HG02852 (cell line): ENCODE results near the gene CLRN3.

Experiments used
- ATAC-seq: cut with Tn5 transposase; IDR thresholded peaks from one replicate; pipeline ENCODE4 v1.9.1; 2021; ENCODE audit warnings: mild to moderate bottlenecking, moderate library complexity; ENCODE audit not compliant: unreplicated experiment

The CLRN3 gene

GRCh38 chr10:127903789-127904188 is 11.0 kb upstream of the CLRN3 start:
- no peak for ATAC-seq

- no peak for ATAC-seq
Observed at GRCh38 chr10:127899766-127900387, 7.1 kb upstream of the CLRN3 start.

DNA sequence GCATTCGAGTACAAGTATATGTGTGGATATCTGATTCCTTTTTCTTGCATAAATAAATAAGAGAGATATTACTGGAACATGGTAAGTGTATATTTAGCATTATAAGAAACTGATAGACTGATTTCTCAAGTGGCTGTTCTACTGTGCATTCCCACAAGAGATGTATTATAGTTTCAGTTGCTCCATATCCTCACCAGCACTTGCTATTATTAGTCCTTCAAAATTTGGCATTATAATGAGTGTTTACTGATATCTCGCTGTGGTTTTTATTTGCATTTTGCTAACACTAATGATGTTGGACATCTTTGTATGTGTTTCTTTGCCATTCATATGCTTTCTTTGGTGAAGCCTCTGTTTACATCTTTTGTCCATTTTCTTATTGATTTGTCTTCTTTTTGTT is 4.4 kb upstream of the CLRN3 start:
- ATAC-seq, result no peak

GRCh38 chr10:127896590-127896989 is 3.8 kb upstream of the CLRN3 start:
- no peak for ATAC-seq

DNA sequence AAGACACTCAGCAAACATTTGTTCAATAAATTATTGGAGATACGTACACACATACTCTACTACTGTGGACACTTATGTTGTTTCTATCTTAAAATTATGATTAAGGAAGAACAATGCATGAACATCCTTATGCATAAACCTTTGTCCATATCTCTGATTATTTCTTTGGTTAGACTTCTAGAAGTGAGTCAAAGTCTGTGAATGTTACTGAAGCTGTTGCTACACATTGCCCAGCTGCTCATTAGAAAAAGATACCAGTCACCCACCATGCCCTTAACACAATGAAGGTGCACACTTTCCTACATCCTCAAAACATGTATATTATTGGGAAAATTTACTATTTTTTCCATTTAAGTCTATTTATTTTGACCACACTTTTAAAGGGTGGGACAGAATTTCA is 1.4 kb upstream of the CLRN3 start:
- no peak for ATAC-seq

GRCh38 chr10:127890832-127891334 is 1.9 kb downstream of the CLRN3 start:
- no peak for ATAC-seq

GRCh38 chr10:127890216-127890615 is 2.5 kb downstream of the CLRN3 start:
- ATAC-seq, result no peak

- no peak for ATAC-seq
Observed at GRCh38 chr10:127889605-127890195, 3.0 kb downstream of the CLRN3 start.

DNA sequence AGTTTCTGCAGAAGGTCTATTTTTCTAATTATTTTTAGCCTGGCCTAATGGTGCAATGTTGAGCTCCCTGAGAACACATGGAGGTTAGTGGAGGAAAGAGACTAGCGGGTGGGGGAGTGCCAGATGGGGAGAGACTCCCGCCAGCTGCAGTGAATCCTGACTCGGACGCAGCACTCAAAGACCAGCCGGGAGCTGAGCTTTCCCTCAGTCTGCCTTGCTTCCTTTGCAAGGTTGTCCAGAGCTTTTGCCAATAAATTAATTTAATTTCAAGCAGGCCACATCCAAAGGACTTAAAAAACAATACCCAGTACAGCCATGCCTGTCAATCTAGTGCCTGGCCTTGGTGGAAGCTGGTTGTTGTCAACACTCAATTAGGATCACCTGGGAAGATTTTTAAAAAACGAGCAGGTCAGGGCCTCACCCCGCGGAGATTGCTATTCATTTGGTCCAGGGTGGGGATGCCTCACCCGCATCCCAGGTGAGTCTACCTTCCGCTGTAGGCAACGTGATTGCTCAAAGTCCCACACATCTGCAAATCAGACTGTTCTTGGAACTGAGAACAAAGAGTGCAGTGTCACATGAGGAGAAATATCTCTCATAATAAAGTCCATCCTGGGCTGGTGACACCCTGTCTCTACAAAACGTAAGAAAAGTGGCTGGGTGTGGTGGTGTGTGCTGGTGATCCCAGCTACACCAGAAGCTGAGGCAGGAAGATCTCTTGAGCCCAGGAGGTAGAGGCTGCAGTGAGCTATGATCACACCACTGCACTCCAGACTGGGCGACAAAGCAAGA is 4.0 kb downstream of the CLRN3 start:
- ATAC-seq, result no peak

- no peak for ATAC-seq
Observed at GRCh38 chr10:127887541-127888415, 5.0 kb downstream of the CLRN3 start.

DNA sequence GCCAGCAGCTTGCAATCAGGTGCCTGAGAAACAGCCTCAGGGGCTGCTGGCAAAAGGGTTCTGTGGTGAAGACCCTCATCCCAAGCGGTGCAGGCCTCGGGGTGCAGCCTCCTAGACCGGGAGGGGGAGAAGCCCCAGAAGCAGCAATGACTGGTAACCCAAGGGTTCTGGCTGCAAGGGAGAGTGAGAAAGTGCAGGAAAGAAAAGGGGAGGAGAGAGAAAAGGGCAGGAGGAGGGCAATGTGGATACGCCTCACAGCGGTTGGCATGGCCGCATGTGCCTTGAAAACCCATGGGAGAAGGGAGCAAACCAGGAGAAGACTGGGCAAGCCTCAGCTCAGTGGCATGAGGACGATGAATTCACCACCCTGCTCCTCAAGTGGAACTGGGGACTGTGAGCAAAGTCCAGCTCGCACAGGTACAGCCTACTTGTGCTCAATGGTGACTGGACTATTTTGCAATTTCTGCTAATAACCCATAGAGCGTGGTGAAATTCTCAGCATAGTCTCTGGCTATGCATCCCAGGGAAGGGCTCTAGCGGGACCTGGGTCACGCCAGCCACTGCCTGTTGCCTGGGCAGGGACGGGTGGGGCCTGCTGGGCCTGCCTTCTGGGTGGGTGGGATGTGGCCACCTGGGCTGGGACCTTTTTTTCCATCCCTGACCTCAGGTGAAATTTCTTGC is 6.2 kb downstream of the CLRN3 start:
- no peak for ATAC-seq

DNA sequence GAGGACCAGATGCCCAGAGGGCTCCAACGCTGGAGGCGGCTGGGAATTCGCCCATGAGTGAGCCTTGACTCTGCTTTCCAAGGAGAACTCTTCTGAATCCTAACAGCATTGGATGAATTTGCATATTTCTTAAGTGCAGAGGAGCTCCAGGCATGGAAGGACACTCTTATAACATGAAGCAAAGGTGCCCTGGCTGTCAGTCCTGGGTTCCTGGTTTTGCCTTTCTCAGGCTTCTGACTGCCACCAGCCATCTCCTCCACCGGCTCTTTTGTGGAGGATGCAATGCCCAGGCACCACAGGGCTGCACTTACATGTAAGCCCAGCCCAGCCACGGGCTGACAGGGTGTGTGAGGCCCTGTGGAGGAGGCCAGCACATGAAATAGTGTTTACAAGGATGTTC is 8.2 kb downstream of the CLRN3 start:
- no peak for ATAC-seq

- ATAC-seq, result no peak
Observed at GRCh38 chr10:127883516-127883915, 9.2 kb downstream of the CLRN3 start.

DNA sequence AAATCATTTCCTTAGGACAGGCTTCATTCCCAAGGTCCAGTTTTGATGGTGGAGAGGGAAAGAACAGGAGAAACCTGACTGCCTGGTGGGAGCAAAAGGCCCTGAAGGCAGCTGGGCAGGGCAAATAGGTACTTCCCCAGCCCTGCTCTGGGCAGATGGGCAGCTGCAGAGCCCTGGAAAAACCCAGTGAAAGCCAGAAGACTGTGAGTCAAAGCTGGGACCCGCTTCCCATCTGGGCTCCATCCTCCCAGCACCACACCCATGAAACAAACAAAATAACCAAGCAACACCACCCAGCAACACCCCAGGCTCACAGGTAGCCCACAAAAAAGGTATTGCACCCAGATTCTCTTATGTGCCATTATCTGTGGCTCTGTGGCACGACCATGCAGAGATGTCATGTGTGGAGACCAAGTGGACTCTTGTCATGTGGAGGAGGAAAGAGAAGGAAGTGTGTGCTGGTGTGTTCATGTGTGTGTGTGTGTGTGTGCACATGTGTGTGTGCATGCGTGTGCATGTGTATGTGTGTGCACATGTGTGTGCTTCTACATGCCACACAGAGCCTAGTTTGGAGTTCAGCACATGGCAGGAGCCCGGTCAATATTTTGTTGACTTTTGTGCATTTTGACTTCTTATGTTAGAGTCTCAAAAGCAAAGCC is 9.8 kb downstream of the CLRN3 start:
- no peak for ATAC-seq

DNA sequence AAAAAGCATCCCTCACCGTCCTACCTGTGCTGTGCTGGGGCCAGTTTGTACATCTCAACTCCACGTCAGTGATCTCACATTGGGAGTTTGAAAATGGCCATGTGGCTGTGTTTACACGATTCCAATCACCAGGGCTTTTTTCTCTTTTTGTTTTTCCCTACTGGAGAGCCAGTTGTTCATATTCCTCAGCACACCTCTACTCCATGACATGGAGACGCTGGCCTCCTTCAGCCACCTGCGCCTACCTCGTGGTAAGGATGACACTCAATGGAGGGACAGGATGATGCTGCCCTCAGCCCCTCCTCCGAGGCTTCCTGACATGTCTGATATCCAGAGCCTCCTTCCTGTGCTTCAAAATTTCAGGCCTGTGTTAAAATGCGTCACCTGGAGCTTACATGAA is 10.3 kb downstream of the CLRN3 start:
- no peak for ATAC-seq

- no peak for ATAC-seq
Observed at GRCh38 chr10:127881262-127881661, 11.5 kb downstream of the CLRN3 start.

DNA sequence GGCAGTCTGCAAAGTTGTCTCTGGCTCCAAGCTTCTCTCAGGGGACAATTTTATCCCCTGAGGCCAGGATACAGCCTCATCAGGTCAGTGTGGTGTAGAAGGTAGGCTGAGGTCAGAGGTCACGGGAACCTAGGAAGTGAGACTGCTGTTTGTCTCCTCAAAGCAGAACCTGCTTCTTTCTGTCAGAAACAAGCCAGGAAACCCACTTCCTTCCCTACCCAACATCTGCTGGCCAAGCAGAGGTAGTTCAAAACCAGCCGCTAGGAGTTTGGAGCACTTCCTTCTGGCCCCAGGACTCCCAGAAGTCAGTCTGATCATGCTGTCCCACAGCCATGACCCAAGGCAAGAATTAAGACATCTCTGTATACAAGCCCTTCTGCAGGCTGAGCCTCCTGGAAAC is 12.2 kb downstream of the CLRN3 start:
- ATAC-seq, result no peak

GRCh38 chr10:127878475-127879055 is 14.2 kb downstream of the CLRN3 start:
- ATAC-seq, result no peak

GRCh38 chr10:127877699-127878098 is 15.0 kb downstream of the CLRN3 start:
- no peak for ATAC-seq

DNA sequence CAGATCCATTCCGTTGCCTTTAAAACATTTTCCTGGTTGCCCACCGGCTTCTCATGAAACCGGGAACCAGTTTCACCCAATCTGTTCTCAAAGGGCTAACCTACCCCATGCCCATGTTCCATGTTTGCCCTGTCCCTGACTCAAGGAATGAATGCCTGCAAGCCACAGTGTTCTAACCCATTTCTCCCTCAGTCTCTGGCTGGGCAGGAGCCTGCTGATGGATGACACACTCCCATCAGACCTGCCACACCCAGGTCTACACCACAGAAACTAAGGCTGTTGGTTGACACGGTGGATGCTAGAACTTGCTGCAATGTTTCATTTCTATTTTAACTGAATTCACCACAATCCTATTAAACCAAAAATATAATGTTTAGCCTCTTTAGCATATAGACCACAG is 15.6 kb downstream of the CLRN3 start:
- no peak for ATAC-seq
